Measurements from ENCODE around the gene GRIN1.

The GRIN1 gene

GRCh38 chr9:137138722-137139467 is at the start of gene GRIN1:
TSS of gene GRIN1 (plus strand) at chr9:137139154. CDS start at chr9:137139487, 333 bp downstream.
- peak; percentile 76 for DNase-seq

DNA sequence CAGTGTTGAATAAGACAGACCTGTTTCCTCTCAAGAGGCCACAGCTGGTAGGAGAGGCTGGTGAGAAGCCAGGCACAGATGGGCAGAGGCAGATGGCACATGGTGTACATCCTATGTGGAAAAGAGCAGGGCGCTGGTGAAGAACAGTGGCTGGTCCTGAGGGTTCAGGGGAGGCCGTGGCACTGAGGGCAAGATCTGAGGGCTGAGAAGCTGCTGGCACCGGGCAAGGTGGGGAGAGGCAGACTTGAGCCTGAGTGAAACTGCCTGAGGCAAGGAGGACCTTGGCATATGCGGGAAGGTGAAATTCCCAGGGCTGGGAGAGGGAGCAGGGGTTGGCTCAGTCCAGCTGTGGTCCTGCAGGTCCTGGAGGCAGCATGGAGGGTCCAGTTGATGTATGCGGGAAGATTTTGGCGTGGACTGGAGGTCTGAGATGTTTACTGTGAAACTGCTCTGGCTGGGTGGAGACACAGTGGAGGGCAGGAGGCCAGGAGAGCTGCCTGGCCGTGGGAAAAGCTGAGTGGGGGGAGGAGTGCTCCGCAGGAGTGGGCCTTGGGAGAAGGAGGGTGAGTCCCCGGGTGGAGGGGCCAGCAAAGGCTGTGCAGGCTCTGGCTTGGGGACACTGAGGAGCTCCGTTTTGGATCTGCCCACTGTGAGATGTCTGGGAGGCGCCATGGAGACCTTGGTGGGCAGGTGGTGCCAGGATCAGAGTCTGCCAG is 49.6 kb upstream of the GRIN1 start:
- DNase-seq = no peak

DNA sequence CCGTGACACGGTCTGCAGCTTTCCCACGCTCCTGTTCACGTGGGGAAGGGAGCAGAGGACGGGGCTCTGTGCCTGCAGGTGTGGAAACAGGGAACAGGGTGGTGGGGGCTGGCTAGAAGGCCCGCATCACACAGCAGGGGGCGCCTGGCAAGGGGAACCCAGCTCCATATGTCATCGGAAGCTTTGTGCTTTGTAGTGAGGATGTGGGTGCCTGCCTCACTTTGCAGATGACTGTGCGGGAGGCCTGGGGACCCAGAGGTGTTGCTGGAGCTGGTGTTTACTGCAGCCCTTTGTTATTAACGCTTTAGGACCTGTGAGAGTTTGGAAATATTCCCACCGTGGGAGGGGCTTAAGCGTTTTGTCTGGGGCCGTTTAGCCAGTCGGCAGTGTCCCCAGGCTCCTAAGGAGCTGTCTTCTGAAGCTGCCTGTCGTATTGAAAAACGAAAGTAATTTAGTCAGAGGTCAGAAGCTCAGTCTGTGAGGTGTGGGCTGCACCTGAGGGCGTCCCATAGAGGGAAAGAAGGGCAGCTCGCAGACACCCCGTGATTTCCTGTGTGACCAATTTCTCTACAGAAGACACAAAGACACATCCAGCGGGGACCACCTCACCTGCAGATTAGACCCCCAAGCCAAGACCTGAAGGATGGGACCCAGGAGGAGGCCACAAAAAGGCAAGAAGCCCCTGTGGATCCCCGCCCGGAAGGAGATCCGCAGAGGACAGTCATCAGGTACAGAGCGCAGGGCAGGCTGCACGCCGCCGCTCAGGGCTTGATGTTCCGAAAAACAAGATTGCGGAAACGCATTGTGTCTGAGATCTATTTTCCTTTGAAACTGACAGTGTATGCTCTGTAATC is 43.1 kb upstream of the GRIN1 start:
- DNase-seq = no peak

GRCh38 chr9:137096785-137097546 is 42.0 kb upstream of the GRIN1 start:
- DNase-seq = no peak

GRCh38 chr9:137097761-137098462 is 41.0 kb upstream of the GRIN1 start:
- no peak for DNase-seq

- DNase-seq = no peak
These were observed 39.7 kb upstream of the GRIN1 start for GRCh38 chr9:137099231-137099630.

DNA sequence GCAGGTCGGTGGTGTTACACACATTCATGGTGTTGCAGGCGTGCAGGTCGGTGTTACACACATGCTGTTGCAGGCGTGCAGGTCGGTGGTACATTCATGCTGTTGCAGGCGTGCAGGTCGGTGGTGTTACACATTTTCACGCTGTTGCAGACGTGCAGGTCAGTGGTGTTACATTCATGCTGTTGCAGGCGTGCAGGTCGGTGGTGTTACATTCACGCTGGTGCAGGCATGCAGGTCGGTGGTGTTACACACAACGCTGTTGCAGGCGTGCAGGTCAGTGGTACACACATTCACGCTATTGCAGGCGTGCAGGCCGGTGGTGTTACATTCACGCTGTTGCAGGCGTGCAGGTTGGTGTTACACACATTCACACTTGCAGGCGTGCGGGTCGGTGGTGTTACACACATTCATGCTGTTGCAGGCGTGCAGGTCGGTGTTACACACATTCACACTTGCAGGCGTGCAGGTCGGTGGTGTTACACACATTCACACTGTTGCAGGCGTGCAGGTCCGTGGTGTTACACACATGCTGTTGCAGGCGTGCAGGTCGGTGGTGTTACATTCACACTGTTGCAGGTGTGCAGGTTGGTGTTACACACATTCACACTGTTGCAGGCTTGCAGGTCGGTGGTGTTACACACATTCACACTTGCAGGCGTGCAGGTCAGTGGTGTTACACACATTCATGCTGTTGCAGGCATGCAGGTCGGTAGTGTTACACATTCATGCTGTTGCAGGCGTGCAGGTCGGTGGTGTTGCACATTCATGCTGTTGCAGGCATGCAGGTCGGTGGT is 35.6 kb upstream of the GRIN1 start:
- no peak for DNase-seq

- DNase-seq = no peak
These were observed 32.9 kb upstream of the GRIN1 start for GRCh38 chr9:137105814-137106661.

- DNase-seq = no peak
These were observed 32.2 kb upstream of the GRIN1 start for GRCh38 chr9:137106662-137107250.

DNA sequence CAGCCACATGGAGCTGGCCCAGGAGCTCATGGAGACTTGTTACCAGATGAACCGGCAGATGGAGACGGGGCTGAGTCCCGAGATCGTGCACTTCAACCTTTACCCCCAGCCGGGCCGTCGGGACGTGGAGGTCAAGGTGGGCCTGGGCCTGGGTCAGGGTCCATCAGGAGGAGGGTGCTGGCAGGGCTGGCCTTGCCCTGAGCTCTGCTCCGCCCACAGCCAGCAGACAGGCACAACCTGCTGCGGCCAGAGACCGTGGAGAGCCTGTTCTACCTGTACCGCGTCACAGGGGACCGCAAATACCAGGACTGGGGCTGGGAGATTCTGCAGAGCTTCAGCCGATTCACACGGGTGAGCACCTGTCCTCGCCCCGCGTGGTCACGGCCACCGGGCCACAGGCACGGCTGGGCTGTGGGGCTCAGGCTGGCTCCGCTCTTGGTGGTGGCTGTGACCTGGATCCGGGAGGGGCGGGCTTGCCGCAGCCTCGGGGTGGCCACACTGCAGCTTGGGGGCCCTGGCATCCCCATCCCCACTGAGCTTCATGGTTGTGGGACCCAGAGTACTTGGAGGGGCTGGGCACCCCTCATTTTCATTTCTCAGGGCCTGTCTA is 31.5 kb upstream of the GRIN1 start:
- DNase-seq = no peak

- DNase-seq = no peak
These were observed 31.0 kb upstream of the GRIN1 start for GRCh38 chr9:137107982-137108381.

DNA sequence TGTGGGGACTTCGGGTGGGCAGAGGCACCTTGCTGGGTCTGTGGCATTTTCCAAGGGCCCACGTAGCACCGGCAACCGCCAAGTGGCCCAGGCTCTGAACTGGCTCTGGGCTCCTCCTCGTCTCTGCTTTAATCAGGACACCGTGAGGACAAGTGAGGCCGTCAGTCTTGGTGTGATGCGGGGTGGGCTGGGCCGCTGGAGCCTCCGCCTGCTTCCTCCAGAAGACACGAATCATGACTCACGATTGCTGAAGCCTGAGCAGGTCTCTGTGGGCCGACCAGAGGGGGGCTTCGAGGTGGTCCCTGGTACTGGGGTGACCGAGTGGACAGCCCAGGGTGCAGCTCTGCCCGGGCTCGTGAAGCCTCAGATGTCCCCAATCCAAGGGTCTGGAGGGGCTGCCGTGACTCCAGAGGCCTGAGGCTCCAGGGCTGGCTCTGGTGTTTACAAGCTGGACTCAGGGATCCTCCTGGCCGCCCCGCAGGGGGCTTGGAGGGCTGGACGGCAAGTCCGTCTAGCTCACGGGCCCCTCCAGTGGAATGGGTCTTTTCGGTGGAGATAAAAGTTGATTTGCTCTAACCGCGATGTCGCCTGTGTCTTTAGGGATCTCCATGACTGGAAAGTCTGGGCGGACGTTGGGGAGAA is 30.2 kb upstream of the GRIN1 start:
- DNase-seq = no peak

- no peak for DNase-seq
These were observed 29.5 kb upstream of the GRIN1 start for GRCh38 chr9:137109250-137110146.

GRCh38 chr9:137110147-137110910 is 28.6 kb upstream of the GRIN1 start:
- no peak for DNase-seq

GRCh38 chr9:137110911-137111787 is 27.8 kb upstream of the GRIN1 start:
- no peak for DNase-seq
